H1 (cell line): ENCODE data around the gene BLOC1S1. TPM values are rescaled to one million over a fixed set of nuclear protein-coding genes. Genes with fewer than 3 reads are reported as not detected.

Source experiments
- CTCF ChIA-PET: fragments of 300-600 bp; sonication (Branson Sonifier 250); formaldehyde crosslinking; loops from one replicate; lab custom pipeline; 2021; ENCODE audit not compliant: partially characterized antibody; lab: Charles Lee
- POLR2A ChIA-PET: fragments of 300-600 bp; sonication (Branson Sonifier 250); formaldehyde crosslinking; loops from one replicate; lab custom pipeline; 2021; ENCODE audit warnings: inconsistent platforms; ENCODE audit not compliant: partially characterized antibody; lab: Charles Lee
- DNase-seq, 2 experiments: peaks; one replicate each; pipeline versions ENCODE4 v3.0.0 to v3.0.0-alpha.2; 2010 to 2022; ENCODE audit warnings: low spot score in 2 of 2, low read depth in 1 of 2, mixed read lengths in 1 of 2
- FAIRE-seq: peaks from 2 replicates; lab custom pipeline; 2011; peaks lifted over from hg19 to GRCh38; lab: Jason Lieb, UNC
- H2AFZ ChIP-seq: 2 replicates; pipeline ENCODE4 v1.8.1; 2012; ENCODE audit warnings: low read length, inconsistent platforms
- H2AK5ac ChIP-seq: 2 replicates; pipeline ENCODE4 v1.6.1; 2013; ENCODE audit warnings: low read depth, low read length
- H2BK120ac ChIP-seq: replicated peaks from 2 replicates; pipeline ENCODE3; 2013; ENCODE audit warnings: low read depth, low read length, inconsistent platforms
- H2BK12ac ChIP-seq: 2 replicates; pipeline ENCODE4 v1.6.1; 2013; ENCODE audit warnings: low read depth, low read length
- H2BK15ac ChIP-seq: 2 replicates; pipeline ENCODE4 v1.6.1; 2013; ENCODE audit warnings: low read length
- H2BK20ac ChIP-seq: 2 replicates; pipeline ENCODE4 v1.6.1; 2013; ENCODE audit warnings: low read length
- H2BK5ac ChIP-seq: 2 replicates; pipeline ENCODE4 v1.6.1; 2013; ENCODE audit warnings: low read depth, low read length
- H3K14ac ChIP-seq: 2 replicates; pipeline ENCODE4 v1.6.1; 2013; ENCODE audit warnings: inconsistent platforms; ENCODE audit not compliant: insufficient read length
- H3K18ac ChIP-seq: 2 replicates; pipeline ENCODE4 v1.6.1; 2013; ENCODE audit warnings: low read length; ENCODE audit errors: extremely low read depth
- H3K23ac ChIP-seq: 2 replicates; pipeline ENCODE4 v1.6.1; 2013; ENCODE audit warnings: inconsistent platforms; ENCODE audit not compliant: insufficient read length
- H3K23me2 ChIP-seq: 2 replicates; pipeline ENCODE4 v1.6.1; 2013; ENCODE audit warnings: low read depth, low read length
- H3K27ac ChIP-seq: 2 replicates; pipeline ENCODE4 v1.6.1; 2011; ENCODE audit warnings: low read depth, low read length, inconsistent platforms
- H3K27me3 ChIP-seq, 4 experiments: replicated peaks in 1 of 4; 1 replicate in 1 of 4; 2 replicates in 3 of 4; pipeline versions ENCODE4 v1.6.1 to v1.8.1; 2011 to 2013; ENCODE audit warnings: low read length in 3 of 4, mild to moderate bottlenecking in 3 of 4, inconsistent platforms in 2 of 4, mixed read lengths in 2 of 4, moderate library complexity in 1 of 4; ENCODE audit not compliant: control insufficient read depth in 3 of 4, insufficient read depth in 3 of 4; ENCODE audit errors: extremely low read depth in 1 of 4
- H3K36me3 ChIP-seq, 4 experiments: 2 replicates each; pipeline versions ENCODE4 v1.6.1 to v1.8.1; 2011 to 2013; ENCODE audit warnings: mild to moderate bottlenecking in 4 of 4, low read length in 3 of 4, moderate library complexity in 2 of 4, control low read depth in 1 of 4, inconsistent platforms in 1 of 4; ENCODE audit not compliant: insufficient read depth in 4 of 4, control insufficient read depth in 2 of 4
- H3K4ac ChIP-seq: replicated peaks from 2 replicates; pipeline ENCODE3; 2013; ENCODE audit warnings: low read length, low read depth, mixed read lengths, inconsistent platforms; ENCODE audit not compliant: insufficient read length
- H3K4me1 ChIP-seq, 4 experiments: replicated peaks in 1 of 4; 1 replicate in 1 of 4; 2 replicates in 3 of 4; pipeline versions ENCODE4 v1.6.1 to v1.8.1; 2011 to 2013; ENCODE audit warnings: low read length in 3 of 4, inconsistent platforms in 2 of 4, mixed read lengths in 1 of 4; ENCODE audit not compliant: insufficient read depth in 4 of 4, control insufficient read depth in 3 of 4
- H3K4me2 ChIP-seq, 2 experiments: 2 replicates each; pipeline versions ENCODE4 v1.6.1 to v1.8.1; 2011 to 2013; ENCODE audit warnings: low read depth in 2 of 2, low read length in 2 of 2, control low read depth in 1 of 2, inconsistent platforms in 1 of 2, mild to moderate bottlenecking in 1 of 2; ENCODE audit not compliant: insufficient read depth in 1 of 2
- H3K4me3 ChIP-seq, 4 experiments: fragments of 200-600, 300-600 bp in 1 of 4; sonication (generic), shearing (Covaris generic), sonication (Bioruptor Twin) in 1 of 4; 2 replicates each; pipeline versions ENCODE4 v1.5.1 to v1.8.1; 2011 to 2016; ENCODE audit warnings: low read length in 4 of 4, low read depth in 3 of 4, control low read depth in 2 of 4, inconsistent platforms in 2 of 4, mild to moderate bottlenecking in 2 of 4, mixed read lengths in 1 of 4, moderate library complexity in 1 of 4; ENCODE audit not compliant: insufficient read depth in 2 of 4; ENCODE audit errors: extremely low read depth in 1 of 4
- H3K56ac ChIP-seq: replicated peaks from 2 replicates; pipeline ENCODE3; 2013; ENCODE audit warnings: low read depth, mild to moderate bottlenecking, mixed read lengths, low read length, inconsistent platforms; ENCODE audit not compliant: insufficient read length
- H3K79me1 ChIP-seq: 2 replicates; pipeline ENCODE4 v1.6.1; 2013; ENCODE audit warnings: low read depth, low read length, control low read depth
- H3K79me2 ChIP-seq, 2 experiments: 2 replicates each; pipeline versions ENCODE4 v1.6.1 to v1.8.1; 2012 to 2013; ENCODE audit warnings: low read length in 2 of 2, mild to moderate bottlenecking in 2 of 2, inconsistent platforms in 1 of 2; ENCODE audit not compliant: insufficient read depth in 2 of 2, control insufficient read depth in 1 of 2
- H3K9ac ChIP-seq, 4 experiments: replicated peaks in 1 of 4; 1 replicate in 1 of 4; 2 replicates in 3 of 4; pipeline versions ENCODE4 v1.6.1 to v1.8.1; 2011 to 2013; ENCODE audit warnings: low read depth in 3 of 4, low read length in 3 of 4, control low read depth in 2 of 4, mild to moderate bottlenecking in 2 of 4, moderate library complexity in 2 of 4, inconsistent platforms in 1 of 4; ENCODE audit errors: extremely low read depth in 1 of 4
- H3K9me3 ChIP-seq, 2 experiments: 2 replicates each; pipeline versions ENCODE4 v1.6.1 to v1.8.1; 2012 to 2013; ENCODE audit warnings: mild to moderate bottlenecking in 2 of 2, moderate library complexity in 2 of 2, control low read depth in 1 of 2, inconsistent platforms in 1 of 2, low read depth in 1 of 2, low read length in 1 of 2, mixed read lengths in 1 of 2; ENCODE audit not compliant: insufficient read depth in 2 of 2
- H4K20me1 ChIP-seq, 2 experiments: replicated peaks in 1 of 2; 2 replicates each; pipeline versions ENCODE3 to v1.8.1; 2011 to 2013; ENCODE audit warnings: inconsistent platforms in 2 of 2, low read length in 2 of 2, mild to moderate bottlenecking in 1 of 2; ENCODE audit not compliant: insufficient read depth in 2 of 2, control insufficient read depth in 1 of 2
- H4K5ac ChIP-seq: 2 replicates; pipeline ENCODE4 v1.6.1; 2013; ENCODE audit warnings: low read length, low read depth, mixed read lengths, inconsistent platforms; ENCODE audit not compliant: insufficient read length
- H4K8ac ChIP-seq: 2 replicates; pipeline ENCODE4 v1.8.0; 2013; ENCODE audit warnings: mild to moderate bottlenecking, moderate library complexity, low read length, inconsistent platforms; ENCODE audit not compliant: insufficient read depth; ENCODE audit errors: extremely low read depth
- H4K91ac ChIP-seq: replicated peaks from 2 replicates; pipeline ENCODE3; 2013; ENCODE audit warnings: low read length, mixed read lengths, inconsistent platforms; ENCODE audit not compliant: insufficient read length
- RAD21 ChIP-seq, 2 experiments: IDR thresholded peaks in 1 of 2; conservative IDR thresholded peaks in 1 of 2; 2 replicates each; pipeline ENCODE4 v1.6.1; 2011; ENCODE audit warnings: low read depth in 2 of 2, low read length in 2 of 2, improper control_type of control experiment in 1 of 2, inconsistent platforms in 1 of 2, mild to moderate bottlenecking in 1 of 2, moderate library complexity in 1 of 2
- WGBS, 2 experiments: shearing (Covaris generic) in 1 of 2; methylation state at CpG; one replicate each; pipeline versions ENCODE4 v1.1.6 to v1.1.7; 2013 to 2015; ENCODE audit warnings: low lambda C conversion rate in 2 of 2, mixed read lengths in 2 of 2, inconsistent platforms in 1 of 2, low coverage in 1 of 2, missing lambda C conversion rate in 1 of 2; ENCODE audit not compliant: insufficient replicate concordance in 2 of 2, insufficient coverage in 1 of 2, insufficient read length in 1 of 2; ENCODE audit errors: extremely low coverage in 1 of 2, missing lambda C conversion rate in 1 of 2; 5-methylcytosine and 5-hydroxymethylcytosine counted together
- polyA plus RNA-seq, 7 experiments: library from polyadenylated mRNA; depleted of rRNA in 3 of 7; stranded (reverse) in 5 of 7; unstranded in 2 of 7; fragments of >200 nt in 5 of 7; fragments of 200-250 nt in 2 of 7; gene quantifications; 1 replicate in 5 of 7; 2 replicates in 1 of 7; 4 replicates in 1 of 7; pipeline versions ENCODE4 v1.2.1 to v1.2.3, GENCODE V29; 2011 to 2013; ENCODE audit warnings: missing spikeins in 2 of 7, mixed read lengths in 2 of 7
- total RNA-seq: library from RNA; stranded (reverse); fragmentation: NEBNext Ultra II Directional; extraction: Animal tissue kit (Norgen Biotek cat#: 25700); gene quantifications from 2 replicates; pipeline ENCODE4 v1.2.1, GENCODE V29; 2021

BLOC1S1 gene
- total and polyA plus RNA-seq, 2 of the 8 experiments (the other 6 are each of a cell fraction or from before 2014, with no cell fraction given) = 91.1 to 185 TPM

DNA sequence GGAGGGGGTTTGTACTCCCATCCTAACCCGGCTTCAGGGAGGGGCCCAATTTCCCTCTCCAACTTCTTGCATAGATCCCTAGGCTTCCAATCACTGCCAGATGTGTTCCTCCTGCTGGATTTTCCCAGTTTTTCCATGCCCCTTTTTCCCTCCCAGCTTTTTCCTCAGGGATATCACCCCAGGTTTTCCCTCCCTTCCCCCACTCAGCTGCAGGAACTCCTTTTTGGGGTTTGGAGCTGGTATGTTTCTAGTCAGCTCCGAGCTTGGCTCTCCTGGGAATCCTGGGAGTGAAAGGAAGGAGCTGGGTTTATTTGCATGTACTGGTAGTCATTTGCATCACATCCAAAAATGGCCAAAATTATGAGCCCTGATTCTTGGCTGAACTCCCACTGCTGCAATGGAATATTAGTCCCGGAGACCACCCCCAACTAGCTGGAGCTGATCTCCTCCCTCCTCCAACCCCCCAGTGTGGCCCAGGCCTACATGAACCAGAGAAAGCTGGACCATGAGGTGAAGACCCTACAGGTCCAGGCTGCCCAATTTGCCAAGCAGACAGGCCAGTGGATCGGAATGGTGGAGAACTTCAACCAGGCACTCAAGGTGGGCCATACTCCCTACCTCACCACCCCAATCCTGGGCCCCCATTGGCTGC, 2.9 kb downstream of the BLOC1S1 start:
- no peak overlapping the region for H3K9ac ChIP-seq
- H3K23ac ChIP-seq = no peak overlapping the region
- H3K56ac ChIP-seq = no peak overlapping the region
- WGBS, 2 experiments = 78% methylated on average over 4 of the region's 4 CpGs; no CpG with 5 or more reads in 1 of the 2 experiments
- no peak overlapping the region for H2AK5ac ChIP-seq
- peaks cover 0 to 9% of the 10 kb centered on the region in 2 experiments; a peak in 1 of 4 replicates for H3K79me2 ChIP-seq
- H2BK120ac ChIP-seq = no peak overlapping the region
- H4K91ac ChIP-seq = no peak overlapping the region
- peaks cover 5% of the 10 kb centered on the region for H3K79me1 ChIP-seq
- no peak overlapping the region for H4K8ac ChIP-seq
- DNase-seq (no peak), FAIRE-seq (no peak)
- H2BK20ac ChIP-seq = no peak overlapping the region
- peaks cover 0 to 4% of the 10 kb centered on the region in 2 experiments for H4K20me1 ChIP-seq
- H3K27ac ChIP-seq = peak overlapping the region; percentile 65
- no peak overlapping the region for H3K4ac ChIP-seq
- no peaks in the 10 kb centered on the region for H3K27me3 ChIP-seq
- H2BK15ac ChIP-seq = no peak overlapping the region; the same call in 1 of the 2 replicates
- peaks cover 10 to 27% (median 19%) of the 10 kb centered on the region in 4 experiments for H3K4me1 ChIP-seq
- POLR2A ChIA-PET = interaction anchor here (0.5 to 8.3 kb wide), 8 partner anchors 11 to 388 kb away, joined by 3 to 103 read pairs (median 5); partner anchors contain the start of genes CD63 and ITGA7
- no peak overlapping the region; the same call in 1 of the 2 replicates for H3K18ac ChIP-seq
- no peak overlapping the region for H2AFZ ChIP-seq
- H3K4me2 ChIP-seq = peak overlapping the region; percentile 87 to 89
- peak overlapping the region in 3 of 4 experiments; percentile 21 to 90 (median 27); a peak in 4 of 8 replicates for H3K4me3 ChIP-seq
- H2BK12ac ChIP-seq = no peak overlapping the region
- H2BK5ac ChIP-seq = 0 out of 2 replicates have a peak overlapping the region, but pooled peaks have one; percentile 27
- CTCF ChIA-PET = interaction anchor here (0.7 to 11.1 kb wide), 12 partner anchors 9 to 489 kb away, joined by 3 to 229 read pairs (median 11); partner anchors contain the start of genes CD63 and ITGA7
- no peaks in the 10 kb centered on the region for H3K9me3 ChIP-seq
- H3K23me2 ChIP-seq = peaks cover 12% of the 10 kb centered on the region
- no peak overlapping the region for H3K14ac ChIP-seq
- peaks cover 0 to 4% (median 0%) of the 10 kb centered on the region in 4 experiments; a peak in 4 of 8 replicates for H3K36me3 ChIP-seq
- H4K5ac ChIP-seq = no peak overlapping the region
- no peak for TF ChIP-seq RAD21 (IDR thresholded peaks at IDR 0.05 in 1 of 2, conservative IDR thresholded peaks at IDR 0.05 in 1 of 2; ENCODE audit: low read depth in 2 of 2, low read length in 2 of 2)
